ENCODE results near the gene NKD1. TPM values are rescaled to one million over a fixed set of nuclear protein-coding genes. Genes with fewer than 3 reads are reported as not detected.

Gene NKD1
- total RNA-seq, 2 experiments from 2014 or later: 0.04 to 0.06 TPM

DNA sequence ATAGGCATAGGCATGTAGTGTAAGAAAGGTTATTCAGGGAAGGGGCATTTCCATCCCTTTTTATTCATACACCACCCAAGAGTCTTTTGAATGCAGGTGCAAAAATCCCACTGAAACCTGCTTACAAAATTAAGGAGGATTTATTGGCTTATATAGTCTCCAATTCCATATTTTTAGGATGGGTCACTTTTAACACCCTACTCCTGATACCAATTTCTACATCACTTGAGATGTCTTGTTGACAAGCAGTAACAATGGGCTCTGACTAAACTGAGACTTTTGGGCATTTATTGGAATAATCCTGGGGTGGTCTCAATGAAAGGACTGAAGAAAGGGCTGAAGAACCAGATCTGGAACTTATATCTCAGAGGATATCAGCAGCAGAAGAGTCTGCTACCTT, 18.9 kb upstream of the NKD1 start:
- intact Hi-C loops (cut with micrococcal nuclease; ENCODE audit: unreplicated experiment): no loop called here
- no peak overlapping the region for H3K4me2 ChIP-seq (ENCODE audit: low read length)
- H4K20me1 ChIP-seq (ENCODE audit: insufficient read depth, low read length): no peaks in the 10 kb centered on the region
- no peaks in the 10 kb centered on the region for H3K9me3 ChIP-seq (ENCODE audit: low read length)
- ChIA-PET POLR2A (no interaction called here), CTCF (ENCODE audit: unreplicated experiment) (interaction anchor here (0.6 kb wide), 1 partner anchor 22 kb away, joined by 3 read pairs; no protein-coding TSS in a partner anchor)
- no peak overlapping the region for H2AFZ ChIP-seq (ENCODE audit: low read length)
- H3K36me3 ChIP-seq (ENCODE audit: insufficient read depth, low read length): no peaks in the 10 kb centered on the region
- TF ChIP-seq EZH2phosphoT487 (IDR thresholded peaks at IDR 0.05; ENCODE audit: borderline replicate concordance, low read depth, low read length): no peak
- TF ChIP-seq, protein P1, sequence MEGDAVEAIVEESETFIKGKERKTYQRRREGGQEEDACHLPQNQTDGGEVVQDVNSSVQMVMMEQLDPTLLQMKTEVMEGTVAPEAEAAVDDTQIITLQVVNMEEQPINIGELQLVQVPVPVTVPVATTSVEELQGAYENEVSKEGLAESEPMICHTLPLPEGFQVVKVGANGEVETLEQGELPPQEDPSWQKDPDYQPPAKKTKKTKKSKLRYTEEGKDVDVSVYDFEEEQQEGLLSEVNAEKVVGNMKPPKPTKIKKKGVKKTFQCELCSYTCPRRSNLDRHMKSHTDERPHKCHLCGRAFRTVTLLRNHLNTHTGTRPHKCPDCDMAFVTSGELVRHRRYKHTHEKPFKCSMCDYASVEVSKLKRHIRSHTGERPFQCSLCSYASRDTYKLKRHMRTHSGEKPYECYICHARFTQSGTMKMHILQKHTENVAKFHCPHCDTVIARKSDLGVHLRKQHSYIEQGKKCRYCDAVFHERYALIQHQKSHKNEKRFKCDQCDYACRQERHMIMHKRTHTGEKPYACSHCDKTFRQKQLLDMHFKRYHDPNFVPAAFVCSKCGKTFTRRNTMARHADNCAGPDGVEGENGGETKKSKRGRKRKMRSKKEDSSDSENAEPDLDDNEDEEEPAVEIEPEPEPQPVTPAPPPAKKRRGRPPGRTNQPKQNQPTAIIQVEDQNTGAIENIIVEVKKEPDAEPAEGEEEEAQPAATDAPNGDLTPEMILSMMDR (conservative IDR thresholded peaks at IDR 0.05; ENCODE audit: low read length): no peak
- no peak overlapping the region for H3K27ac ChIP-seq (ENCODE audit: low read depth, low read length, poor library complexity, severe bottlenecking)
- DNase-seq (ENCODE audit: low spot score): no peak
- no peak overlapping the region for H3K4me3 ChIP-seq (ENCODE audit: low read depth, low read length, poor library complexity, severe bottlenecking)
- no peaks in the 10 kb centered on the region for H3K79me2 ChIP-seq (ENCODE audit: insufficient read depth, low read depth, low read length)
- H3K4me1 ChIP-seq (ENCODE audit: insufficient read depth, low read length, poor library complexity, severe bottlenecking): no peaks in the 10 kb centered on the region
- no peaks in the 10 kb centered on the region for H3K9me2 ChIP-seq (ENCODE audit: insufficient read depth, low read length)
- BruUV-seq (replicated peaks): no TSS peak

DNA sequence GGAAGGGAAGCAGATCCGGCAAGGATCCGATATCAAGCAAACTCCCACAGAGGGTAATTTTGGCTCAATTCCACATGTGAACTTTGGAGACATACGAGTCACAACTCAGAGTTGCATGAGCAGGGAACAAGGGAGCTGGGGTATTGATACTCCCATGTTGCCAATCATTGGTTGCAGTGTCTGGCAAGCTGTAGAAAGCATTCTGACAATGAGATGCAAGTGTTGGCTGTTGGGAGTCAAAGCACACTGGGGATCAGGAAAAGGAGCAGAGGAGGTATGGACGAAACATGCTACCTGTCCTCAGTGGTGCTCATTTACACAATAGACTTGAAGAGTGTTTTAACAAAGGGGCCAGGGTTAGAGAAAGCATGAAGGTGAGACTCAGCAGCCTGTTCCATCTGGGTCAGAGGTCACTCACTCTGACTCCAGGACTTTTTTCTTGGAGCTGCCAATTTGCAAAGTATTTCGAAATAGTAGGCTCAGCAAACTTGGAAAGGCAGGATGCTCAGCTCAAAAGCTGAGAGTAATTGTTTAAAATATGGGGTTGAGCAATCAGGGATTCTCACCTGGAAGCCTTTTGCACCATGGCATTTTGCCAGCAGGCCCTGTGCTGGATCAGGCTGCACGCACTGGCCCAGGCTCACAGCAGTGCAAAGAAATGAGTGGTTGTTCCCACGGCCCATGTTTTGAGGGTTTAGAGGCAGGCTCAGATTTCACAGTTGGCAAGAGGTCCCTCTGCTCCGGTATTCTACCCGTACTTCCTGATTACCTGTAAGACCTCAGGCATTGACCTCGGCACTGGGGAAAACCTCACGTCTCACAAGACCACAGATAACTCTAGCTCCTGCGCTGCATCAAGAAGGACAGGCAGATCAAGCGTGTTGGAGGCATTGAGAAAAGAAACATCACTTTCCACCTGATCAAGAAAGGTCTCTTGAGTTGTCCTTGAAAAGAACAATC, 17.6 kb upstream of the NKD1 start:
- H3K4me3 ChIP-seq (ENCODE audit: low read depth, low read length, poor library complexity, severe bottlenecking): no peak overlapping the region
- H3K9me3 ChIP-seq (ENCODE audit: low read length): no peaks in the 10 kb centered on the region
- intact Hi-C loops (cut with micrococcal nuclease; ENCODE audit: unreplicated experiment): no loop called here
- POLR2A ChIA-PET: no interaction called here
- no peaks in the 10 kb centered on the region for H3K9me2 ChIP-seq (ENCODE audit: insufficient read depth, low read length)
- TF ChIP-seq, protein P1 (conservative IDR thresholded peaks at IDR 0.05; ENCODE audit: low read length): no peak
- no peak for TF ChIP-seq EZH2phosphoT487 (IDR thresholded peaks at IDR 0.05; ENCODE audit: borderline replicate concordance, low read depth, low read length)
- DNase-seq (ENCODE audit: low spot score): no peak
- H3K27ac ChIP-seq (ENCODE audit: low read depth, low read length, poor library complexity, severe bottlenecking): no peak overlapping the region
- CTCF ChIA-PET (ENCODE audit: unreplicated experiment): no interaction called here
- no peaks in the 10 kb centered on the region for H3K79me2 ChIP-seq (ENCODE audit: insufficient read depth, low read depth, low read length)
- BruUV-seq (replicated peaks): no TSS peak
- no peaks in the 10 kb centered on the region for H4K20me1 ChIP-seq (ENCODE audit: insufficient read depth, low read length)
- H2AFZ ChIP-seq (ENCODE audit: low read length): no peak overlapping the region
- no peaks in the 10 kb centered on the region for H3K4me1 ChIP-seq (ENCODE audit: insufficient read depth, low read length, poor library complexity, severe bottlenecking)
- no peak overlapping the region for H3K4me2 ChIP-seq (ENCODE audit: low read length)
- no peaks in the 10 kb centered on the region for H3K36me3 ChIP-seq (ENCODE audit: insufficient read depth, low read length)

GRCh38 chr16:50531359-50531758, 16.8 kb upstream of the NKD1 start:
- Histone ChIP-seq H3K79me2 (ENCODE audit: insufficient read depth, low read depth, low read length) (no peaks in the 10 kb centered on the region), H3K4me3 (ENCODE audit: low read depth, low read length, poor library complexity, severe bottlenecking) (no peak overlapping the region), H3K9me2 (ENCODE audit: insufficient read depth, low read length) (no peaks in the 10 kb centered on the region), H2AFZ (ENCODE audit: low read length) (no peak overlapping the region), H3K4me2 (ENCODE audit: low read length) (no peak overlapping the region), H3K9me3 (ENCODE audit: low read length) (no peaks in the 10 kb centered on the region), H3K36me3 (ENCODE audit: insufficient read depth, low read length) (no peaks in the 10 kb centered on the region), H3K27ac (ENCODE audit: low read depth, low read length, poor library complexity, severe bottlenecking) (no peak overlapping the region), H3K4me1 (ENCODE audit: insufficient read depth, low read length, poor library complexity, severe bottlenecking) (no peaks in the 10 kb centered on the region), H4K20me1 (ENCODE audit: insufficient read depth, low read length) (no peaks in the 10 kb centered on the region)
- BruUV-seq (replicated peaks): no TSS peak
- intact Hi-C loops (cut with micrococcal nuclease; ENCODE audit: unreplicated experiment): no loop called here
- POLR2A ChIA-PET: interaction anchor here (0.6 kb wide), 1 partner anchor 86 kb away, joined by 3 read pairs; no protein-coding TSS in a partner anchor
- TF ChIP-seq, protein P1 (conservative IDR thresholded peaks at IDR 0.05; ENCODE audit: low read length): no peak
- no peak for TF ChIP-seq EZH2phosphoT487 (IDR thresholded peaks at IDR 0.05; ENCODE audit: borderline replicate concordance, low read depth, low read length)
- DNase-seq (ENCODE audit: low spot score): no peak
- CTCF ChIA-PET (ENCODE audit: unreplicated experiment): no interaction called here
